ENCODE measurements around the gene FHAD1.

Gene FHAD1

DNA sequence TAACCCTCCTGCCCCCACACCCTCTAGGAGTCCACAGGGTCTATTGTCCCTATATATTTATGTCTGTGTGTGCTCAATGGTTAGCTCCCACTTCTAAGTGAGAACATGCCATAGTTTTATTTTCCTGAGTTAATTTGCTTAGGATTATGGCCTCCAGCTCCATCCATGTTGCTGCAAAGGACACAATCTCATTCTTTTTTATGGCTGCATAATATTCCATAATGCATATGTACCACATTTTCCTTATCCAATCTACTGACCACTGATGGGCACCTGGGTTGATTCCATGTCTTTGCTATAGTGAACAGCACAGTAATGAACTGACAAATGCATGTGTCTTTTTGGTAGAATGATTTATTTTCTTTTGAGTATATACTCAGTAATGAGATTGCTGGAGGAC lies 13.3 kb upstream of the FHAD1 start:
- Histone ChIP-seq H3K36me3 (ENCODE audit: control insufficient read depth, insufficient read depth, low read length) (no peaks in the 10 kb centered on the region), H3K27ac (ENCODE audit: low read depth, low read length) (no peak overlapping the region), H3K27me3 (ENCODE audit: control insufficient read depth, insufficient read depth, low read length) (no peaks in the 10 kb centered on the region; the same call in 1 of the 2 replicates), H3K9ac (ENCODE audit: low read length) (no peak overlapping the region), H3K4me3 (ENCODE audit: low read depth, low read length) (no peak overlapping the region), H3K4me1 (ENCODE audit: control insufficient read depth, insufficient read depth, low read length) (no peaks in the 10 kb centered on the region), H3K9me3 (ENCODE audit: control insufficient read depth, insufficient read depth, low read depth, low read length) (no peaks in the 10 kb centered on the region)

DNA sequence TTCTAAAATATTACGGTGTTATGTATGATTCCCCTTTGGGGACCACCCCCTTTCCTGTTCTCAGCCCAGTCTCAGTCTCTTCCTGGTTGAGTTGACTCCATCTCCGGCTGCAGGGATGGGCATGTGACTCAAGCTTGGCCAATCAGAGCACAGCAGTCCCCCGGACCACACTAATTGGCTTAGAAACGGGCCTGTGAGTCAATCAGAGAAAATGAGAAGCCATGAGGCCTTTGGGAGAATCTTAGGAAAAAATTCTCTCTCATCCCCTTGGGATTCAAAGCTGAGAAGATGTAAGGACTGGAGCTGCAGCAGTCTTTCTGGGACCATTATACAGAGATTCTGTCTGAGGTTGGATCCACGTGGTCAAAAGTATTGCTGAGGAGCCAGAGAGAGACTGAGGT lies 10.7 kb upstream of the FHAD1 start:
- H3K27me3 ChIP-seq (ENCODE audit: control insufficient read depth, insufficient read depth, low read length): no peaks in the 10 kb centered on the region; the same call in 1 of the 2 replicates
- H3K4me1 ChIP-seq (ENCODE audit: control insufficient read depth, insufficient read depth, low read length): no peaks in the 10 kb centered on the region; the same call in 1 of the 2 replicates
- H3K9me3 ChIP-seq (ENCODE audit: control insufficient read depth, insufficient read depth, low read depth, low read length): no peaks in the 10 kb centered on the region
- H3K9ac ChIP-seq (ENCODE audit: low read length): no peak overlapping the region
- H3K27ac ChIP-seq (ENCODE audit: low read depth, low read length): no peak overlapping the region
- no peaks in the 10 kb centered on the region for H3K36me3 ChIP-seq (ENCODE audit: control insufficient read depth, insufficient read depth, low read length)
- H3K4me3 ChIP-seq (ENCODE audit: low read depth, low read length): no peak overlapping the region

DNA sequence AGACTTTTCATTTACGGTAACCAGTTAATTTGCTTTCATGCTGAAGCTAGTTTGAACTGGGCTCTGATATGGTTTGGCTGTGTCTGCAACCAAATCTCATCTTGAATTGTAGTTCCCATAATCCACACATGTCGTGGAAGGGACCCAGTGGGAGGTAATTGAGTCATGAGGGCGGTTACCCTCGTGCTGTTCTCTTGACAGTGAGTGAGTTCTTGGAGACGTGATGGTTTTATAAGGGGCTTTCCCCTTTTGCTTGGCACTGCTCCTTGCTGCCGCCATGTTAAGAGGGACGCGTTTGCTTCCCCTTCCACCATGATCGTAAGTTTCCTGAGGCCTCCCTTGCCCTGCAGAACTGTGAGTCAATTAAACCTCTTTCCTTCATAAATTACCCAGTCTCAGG lies 10.3 kb upstream of the FHAD1 start:
- H3K27me3 ChIP-seq (ENCODE audit: control insufficient read depth, insufficient read depth, low read length): no peaks in the 10 kb centered on the region; the same call in 1 of the 2 replicates
- H3K4me1 ChIP-seq (ENCODE audit: control insufficient read depth, insufficient read depth, low read length): no peaks in the 10 kb centered on the region; the same call in 1 of the 2 replicates
- H3K4me3 ChIP-seq (ENCODE audit: low read depth, low read length): no peak overlapping the region
- no peaks in the 10 kb centered on the region for H3K36me3 ChIP-seq (ENCODE audit: control insufficient read depth, insufficient read depth, low read length)
- no peak overlapping the region for H3K9ac ChIP-seq (ENCODE audit: low read length)
- no peaks in the 10 kb centered on the region for H3K9me3 ChIP-seq (ENCODE audit: control insufficient read depth, insufficient read depth, low read depth, low read length)
- no peak overlapping the region for H3K27ac ChIP-seq (ENCODE audit: low read depth, low read length)

DNA sequence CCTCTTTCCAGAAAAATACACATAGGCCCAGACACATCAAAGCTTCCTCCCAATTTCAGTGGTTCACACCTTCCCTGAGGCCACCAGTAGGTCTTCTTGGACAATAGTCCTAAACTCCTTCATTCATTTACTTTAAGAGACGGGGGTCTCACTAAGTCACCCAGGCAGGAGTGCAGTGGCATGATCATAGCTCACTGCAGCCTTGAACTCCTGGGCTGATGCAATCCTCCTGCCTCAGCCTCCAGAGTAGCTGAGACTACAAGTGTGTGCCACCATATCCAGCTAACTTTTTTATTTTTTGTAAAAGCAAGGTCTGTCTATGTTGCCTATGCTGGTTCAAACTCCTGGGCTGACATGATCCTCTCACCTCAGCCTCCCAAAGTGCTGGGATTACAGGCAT lies 8.2 kb upstream of the FHAD1 start:
- Histone ChIP-seq H3K27me3 (ENCODE audit: control insufficient read depth, insufficient read depth, low read length) (no peaks in the 10 kb centered on the region; the same call in 1 of the 2 replicates), H3K4me3 (ENCODE audit: low read depth, low read length) (no peak overlapping the region), H3K36me3 (ENCODE audit: control insufficient read depth, insufficient read depth, low read length) (no peaks in the 10 kb centered on the region), H3K9me3 (ENCODE audit: control insufficient read depth, insufficient read depth, low read depth, low read length) (no peaks in the 10 kb centered on the region), H3K27ac (ENCODE audit: low read depth, low read length) (no peak overlapping the region), H3K9ac (ENCODE audit: low read length) (no peak overlapping the region), H3K4me1 (ENCODE audit: control insufficient read depth, insufficient read depth, low read length) (no peaks in the 10 kb centered on the region; the same call in 1 of the 2 replicates)

DNA sequence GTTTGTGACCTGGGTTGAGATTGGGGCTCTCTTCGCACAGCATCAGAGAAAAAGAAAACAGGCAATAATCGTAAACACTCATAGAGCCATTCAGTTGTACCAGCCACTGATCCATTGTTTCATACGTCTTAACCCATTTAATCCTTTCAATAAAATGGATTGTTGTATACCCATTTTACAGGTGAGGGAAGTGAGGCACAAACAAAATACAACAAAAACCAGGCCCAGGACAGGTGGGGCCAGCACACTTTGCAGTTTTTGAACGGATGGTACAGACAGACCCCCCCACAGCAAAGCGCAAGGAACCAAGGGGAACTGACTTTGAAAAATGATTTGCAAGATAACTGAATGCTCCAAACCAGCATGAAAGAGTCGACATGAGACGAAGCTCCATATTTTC lies 4.3 kb upstream of the FHAD1 start:
- Histone ChIP-seq H3K27me3 (ENCODE audit: control insufficient read depth, insufficient read depth, low read length) (no peaks in the 10 kb centered on the region), H3K9me3 (ENCODE audit: control insufficient read depth, insufficient read depth, low read depth, low read length) (no peaks in the 10 kb centered on the region), H3K9ac (ENCODE audit: low read length) (no peak overlapping the region), H3K4me3 (ENCODE audit: low read depth, low read length) (no peak overlapping the region), H3K4me1 (ENCODE audit: control insufficient read depth, insufficient read depth, low read length) (peaks cover 4% of the 10 kb centered on the region), H3K27ac (ENCODE audit: low read depth, low read length) (no peak overlapping the region), H3K36me3 (ENCODE audit: control insufficient read depth, insufficient read depth, low read length) (no peaks in the 10 kb centered on the region)

DNA sequence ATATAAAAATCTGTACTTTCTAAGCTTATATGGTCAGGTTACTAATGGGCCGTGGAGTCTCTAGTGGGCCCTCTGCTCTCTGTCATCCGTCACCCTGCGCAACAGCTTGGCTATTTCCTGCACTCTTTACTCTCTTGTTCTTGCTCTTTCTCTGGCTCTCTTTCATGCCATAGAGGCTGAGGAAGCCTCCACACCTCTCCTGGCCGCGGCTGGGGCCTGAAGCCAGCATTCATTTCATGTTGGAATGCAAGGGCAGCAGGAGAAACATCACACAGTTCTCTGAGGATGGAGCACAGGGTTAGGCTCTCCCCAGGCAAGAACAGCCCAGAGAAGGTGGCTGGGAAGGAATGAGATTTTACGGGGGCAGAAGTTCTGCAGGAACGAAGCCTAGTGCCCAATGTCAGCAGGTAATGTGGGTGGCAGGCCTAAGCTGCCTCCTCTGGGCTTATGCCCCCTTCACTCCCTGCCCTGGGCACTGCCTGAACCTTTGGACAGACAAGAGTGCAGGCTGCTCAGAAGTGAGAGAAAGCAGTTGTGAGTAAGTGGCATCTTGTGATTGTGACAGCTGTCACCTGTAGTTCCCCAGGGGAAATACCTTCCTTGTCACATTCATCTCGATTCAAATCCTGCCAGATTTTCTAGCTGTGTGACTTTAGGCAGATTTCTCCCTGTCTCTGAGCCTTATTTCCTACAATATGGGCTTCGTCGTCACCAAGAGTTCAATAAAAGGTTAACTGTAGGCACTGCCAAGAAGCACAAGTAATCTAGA lies 3.6 kb upstream of the FHAD1 start:
- Histone ChIP-seq H3K36me3 (ENCODE audit: control insufficient read depth, insufficient read depth, low read length) (no peaks in the 10 kb centered on the region), H3K27me3 (ENCODE audit: control insufficient read depth, insufficient read depth, low read length) (no peaks in the 10 kb centered on the region), H3K27ac (ENCODE audit: low read depth, low read length) (no peak overlapping the region), H3K4me1 (ENCODE audit: control insufficient read depth, insufficient read depth, low read length) (peaks cover 4% of the 10 kb centered on the region), H3K4me3 (ENCODE audit: low read depth, low read length) (no peak overlapping the region), H3K9me3 (ENCODE audit: control insufficient read depth, insufficient read depth, low read depth, low read length) (no peaks in the 10 kb centered on the region), H3K9ac (ENCODE audit: low read length) (no peak overlapping the region)

DNA sequence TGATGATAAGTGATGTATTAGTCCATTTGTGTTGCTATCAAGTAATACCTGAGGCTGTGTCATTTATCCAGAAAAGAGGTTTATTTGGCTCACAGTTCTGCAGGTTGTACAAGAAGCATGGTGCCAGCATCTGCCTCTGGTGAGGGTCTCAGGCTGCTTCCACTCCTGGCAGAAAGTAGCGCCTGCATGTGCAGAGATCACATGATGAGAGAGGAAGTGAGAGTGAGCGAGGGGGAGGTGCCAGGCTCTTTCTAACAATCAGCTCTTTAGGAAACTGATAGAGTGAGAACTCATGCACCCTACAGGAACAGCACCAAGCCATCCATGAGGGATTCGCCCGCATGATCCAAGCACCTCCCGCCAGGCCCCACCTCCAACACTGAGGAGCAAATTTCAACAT lies 2.2 kb upstream of the FHAD1 start:
- no peak overlapping the region for H3K9ac ChIP-seq (ENCODE audit: low read length)
- H3K36me3 ChIP-seq (ENCODE audit: control insufficient read depth, insufficient read depth, low read length): no peaks in the 10 kb centered on the region
- H3K4me3 ChIP-seq (ENCODE audit: low read depth, low read length): no peak overlapping the region
- peaks cover 4% of the 10 kb centered on the region for H3K4me1 ChIP-seq (ENCODE audit: control insufficient read depth, insufficient read depth, low read length)
- no peak overlapping the region for H3K27ac ChIP-seq (ENCODE audit: low read depth, low read length)
- H3K27me3 ChIP-seq (ENCODE audit: control insufficient read depth, insufficient read depth, low read length): peaks cover 6% of the 10 kb centered on the region; the same call in 1 of the 2 replicates
- H3K9me3 ChIP-seq (ENCODE audit: control insufficient read depth, insufficient read depth, low read depth, low read length): no peaks in the 10 kb centered on the region

DNA sequence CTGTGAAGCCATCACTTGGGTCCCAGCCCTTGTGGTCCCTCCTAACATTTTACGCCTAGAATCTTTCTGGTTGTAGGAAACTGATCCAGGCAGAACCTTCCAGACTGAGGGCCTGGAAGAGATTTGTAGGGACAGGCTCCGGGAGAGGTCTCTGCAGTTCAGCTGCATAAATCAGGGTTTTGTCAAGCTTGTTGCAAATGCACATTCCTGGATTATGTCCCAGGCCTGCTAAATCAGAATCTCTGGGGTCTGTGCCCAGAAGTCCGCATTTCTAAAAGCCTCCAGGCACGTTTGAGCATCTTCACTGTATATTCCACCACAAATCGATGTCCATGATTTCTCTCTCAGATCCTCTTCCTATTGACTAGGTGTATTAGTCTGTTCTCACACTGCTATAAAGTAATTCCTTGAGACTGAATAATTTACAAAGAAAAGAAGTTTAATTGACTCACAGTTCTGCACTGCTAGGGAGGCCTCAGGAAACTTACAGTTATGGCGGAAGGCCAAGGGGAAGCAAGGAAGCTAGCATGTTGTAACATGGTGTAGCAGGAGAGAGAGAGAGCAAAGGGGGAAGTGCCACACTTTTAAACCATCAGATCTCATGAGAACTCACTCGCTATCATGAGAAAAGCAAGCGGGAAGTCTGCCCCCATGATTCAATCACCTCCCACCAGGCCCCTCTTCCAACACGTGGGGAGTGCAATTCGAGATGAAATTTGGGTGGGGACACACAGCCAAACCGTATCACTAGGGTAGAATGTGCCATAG lies 1.2 kb upstream of the FHAD1 start:
- H3K27me3 ChIP-seq (ENCODE audit: control insufficient read depth, insufficient read depth, low read length): peaks cover 6% of the 10 kb centered on the region; the same call in 1 of the 2 replicates
- no peaks in the 10 kb centered on the region for H3K36me3 ChIP-seq (ENCODE audit: control insufficient read depth, insufficient read depth, low read length)
- no peak overlapping the region for H3K4me3 ChIP-seq (ENCODE audit: low read depth, low read length)
- H3K4me1 ChIP-seq (ENCODE audit: control insufficient read depth, insufficient read depth, low read length): peaks cover 4% of the 10 kb centered on the region
- no peaks in the 10 kb centered on the region for H3K9me3 ChIP-seq (ENCODE audit: control insufficient read depth, insufficient read depth, low read depth, low read length)
- no peak overlapping the region for H3K9ac ChIP-seq (ENCODE audit: low read length)
- H3K27ac ChIP-seq (ENCODE audit: low read depth, low read length): no peak overlapping the region

DNA sequence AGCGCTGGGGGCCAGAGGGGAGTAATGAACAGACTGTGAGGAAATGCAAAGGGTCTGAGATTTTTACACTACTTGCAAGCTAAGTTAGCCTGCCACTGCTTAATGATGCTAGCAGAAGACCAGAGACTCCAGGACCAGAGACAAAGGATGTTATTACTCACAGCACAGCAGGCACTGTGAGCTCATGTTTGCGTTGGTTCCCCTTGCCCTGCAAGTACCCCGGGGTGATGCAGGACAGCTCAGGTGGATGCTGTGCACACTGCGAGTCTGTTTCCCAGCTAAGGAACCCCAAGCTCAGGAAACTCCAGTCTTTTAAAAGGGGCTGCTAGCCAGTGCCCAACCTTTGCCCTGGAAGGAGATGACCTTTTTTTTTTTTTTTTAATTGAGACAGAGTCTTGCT lies 1.2 kb downstream of the FHAD1 start:
- Histone ChIP-seq H3K4me1 (ENCODE audit: control insufficient read depth, insufficient read depth, low read length) (peaks cover 4% of the 10 kb centered on the region), H3K9me3 (ENCODE audit: control insufficient read depth, insufficient read depth, low read depth, low read length) (no peaks in the 10 kb centered on the region), H3K27me3 (ENCODE audit: control insufficient read depth, insufficient read depth, low read length) (peaks cover 6% of the 10 kb centered on the region; the same call in 1 of the 2 replicates), H3K36me3 (ENCODE audit: control insufficient read depth, insufficient read depth, low read length) (no peaks in the 10 kb centered on the region), H3K27ac (ENCODE audit: low read depth, low read length) (no peak overlapping the region), H3K4me3 (ENCODE audit: low read depth, low read length) (no peak overlapping the region), H3K9ac (ENCODE audit: low read length) (no peak overlapping the region)

DNA sequence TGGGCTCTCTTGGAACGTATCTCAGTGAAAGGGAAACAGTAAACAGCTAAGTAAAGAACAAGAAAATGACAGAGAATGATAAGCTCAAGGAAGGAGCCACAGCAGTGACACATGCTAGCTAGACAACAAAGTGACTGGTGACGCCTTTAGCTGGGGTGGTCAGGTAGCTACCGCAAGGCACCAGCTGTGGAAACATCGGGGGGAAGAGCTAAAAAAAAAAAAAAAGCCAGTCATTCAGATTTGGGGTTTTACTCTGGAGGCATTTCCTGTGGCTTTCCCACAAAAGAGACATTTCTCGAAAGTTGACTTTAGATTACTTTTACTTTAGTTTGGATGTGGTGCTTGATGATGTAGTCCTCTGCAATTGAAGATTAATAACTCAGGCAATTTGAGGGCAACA lies 2.1 kb downstream of the FHAD1 start:
- Histone ChIP-seq H3K27me3 (ENCODE audit: control insufficient read depth, insufficient read depth, low read length) (peaks cover 6% of the 10 kb centered on the region; the same call in 1 of the 2 replicates), H3K4me1 (ENCODE audit: control insufficient read depth, insufficient read depth, low read length) (peaks cover 4% of the 10 kb centered on the region), H3K9ac (ENCODE audit: low read length) (no peak overlapping the region), H3K27ac (ENCODE audit: low read depth, low read length) (no peak overlapping the region), H3K4me3 (ENCODE audit: low read depth, low read length) (no peak overlapping the region), H3K9me3 (ENCODE audit: control insufficient read depth, insufficient read depth, low read depth, low read length) (no peaks in the 10 kb centered on the region), H3K36me3 (ENCODE audit: control insufficient read depth, insufficient read depth, low read length) (no peaks in the 10 kb centered on the region)

All from HUES6 (cell line).